GM19043 (cell line): ENCODE data around the gene SGK2.

Source experiments
- ATAC-seq: cut with Tn5 transposase; IDR thresholded peaks from one replicate; pipeline ENCODE4 v1.9.1; 2021; ENCODE audit warnings: low read depth; ENCODE audit not compliant: unreplicated experiment

The SGK2 gene

DNA sequence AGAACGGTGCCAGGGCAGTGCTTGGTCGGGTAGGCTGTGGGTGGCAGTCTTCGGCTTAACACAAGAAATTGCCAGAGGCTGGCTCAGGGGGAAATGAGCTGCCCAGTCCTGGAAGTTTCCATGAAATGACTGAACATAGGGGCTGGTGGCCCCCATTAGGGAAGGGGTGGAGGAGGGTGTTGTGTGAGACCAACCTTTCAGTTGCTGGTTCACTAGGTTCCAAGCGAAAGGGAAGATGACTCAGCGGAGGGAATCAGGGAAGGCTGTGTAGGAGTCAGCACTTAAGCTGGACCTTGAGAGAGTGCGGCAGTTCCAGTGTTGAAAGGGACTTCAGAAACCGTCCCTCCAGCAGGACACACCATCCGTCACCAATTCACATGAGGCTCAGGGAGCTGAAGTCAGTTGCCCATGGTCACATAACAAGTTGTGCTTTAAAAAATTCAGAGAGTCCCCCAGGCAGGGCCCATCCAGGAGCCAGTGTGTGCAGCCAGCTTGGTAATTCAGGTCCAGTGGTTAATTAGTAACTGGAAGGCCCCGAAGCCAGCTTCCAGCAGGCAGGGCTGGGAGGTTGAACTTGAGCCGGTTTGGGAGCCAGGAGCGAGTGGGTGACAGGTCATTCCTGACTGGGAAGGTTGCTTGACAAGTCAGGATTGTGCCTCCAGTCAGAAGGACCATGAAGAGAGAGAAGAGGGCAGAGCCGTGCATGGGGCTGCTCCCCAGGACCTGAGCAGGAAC lies at the start of gene SGK2:
SGK2 (plus strand) TSS at position 616 of the 735 bp plus-strand sequence. CDS start 7,469 bp downstream, outside the sequence.
- ATAC-seq, result no peak

DNA sequence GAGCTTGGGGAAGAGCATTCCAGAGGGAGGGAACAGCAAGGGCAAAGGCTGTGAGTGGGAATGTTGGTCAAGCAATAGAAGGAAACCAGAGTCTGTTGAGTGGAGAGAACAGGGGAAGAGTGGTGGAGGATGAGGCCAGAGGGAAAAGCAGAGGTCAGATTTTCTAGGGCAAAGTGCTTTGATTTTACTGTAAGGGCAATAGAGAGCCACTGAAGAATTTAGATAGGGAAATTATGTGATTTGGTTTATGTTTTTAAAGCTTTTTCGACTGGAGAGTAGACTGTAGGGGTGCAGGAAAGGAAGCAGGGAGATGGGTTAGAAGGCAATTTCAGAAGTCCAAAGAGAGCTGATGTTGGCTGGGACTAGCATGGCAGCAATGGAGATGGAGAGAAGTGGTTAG lies 46.9 kb upstream of the SGK2 start:
- no peak for ATAC-seq

DNA sequence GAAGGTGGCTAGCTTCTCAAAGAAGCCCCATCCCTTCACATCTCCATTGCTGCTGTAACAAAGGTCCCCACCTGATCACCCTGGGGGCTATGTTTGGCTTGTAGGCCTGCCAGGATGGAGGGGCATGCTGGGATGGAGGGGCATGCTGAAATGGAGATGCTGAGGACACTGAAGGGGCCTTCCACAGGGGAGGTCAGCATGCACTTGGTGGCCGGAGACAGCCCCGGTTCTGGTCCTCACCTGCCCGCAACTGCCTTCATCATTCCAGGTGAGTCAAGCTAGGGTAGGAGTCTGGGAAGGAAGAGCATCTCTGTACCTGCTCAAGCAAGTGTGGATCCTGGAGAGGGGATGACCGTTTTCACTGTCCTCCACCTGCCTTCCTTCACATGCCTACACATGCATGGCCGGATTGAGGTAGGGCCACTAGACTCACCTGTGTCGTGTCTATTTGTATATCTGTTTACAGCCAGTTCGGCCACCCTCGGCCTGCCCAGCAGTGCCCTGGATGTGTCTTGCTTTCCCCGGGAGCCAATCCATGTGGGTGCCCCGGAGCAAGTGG lies 45.4 kb upstream of the SGK2 start:
- no peak for ATAC-seq

DNA sequence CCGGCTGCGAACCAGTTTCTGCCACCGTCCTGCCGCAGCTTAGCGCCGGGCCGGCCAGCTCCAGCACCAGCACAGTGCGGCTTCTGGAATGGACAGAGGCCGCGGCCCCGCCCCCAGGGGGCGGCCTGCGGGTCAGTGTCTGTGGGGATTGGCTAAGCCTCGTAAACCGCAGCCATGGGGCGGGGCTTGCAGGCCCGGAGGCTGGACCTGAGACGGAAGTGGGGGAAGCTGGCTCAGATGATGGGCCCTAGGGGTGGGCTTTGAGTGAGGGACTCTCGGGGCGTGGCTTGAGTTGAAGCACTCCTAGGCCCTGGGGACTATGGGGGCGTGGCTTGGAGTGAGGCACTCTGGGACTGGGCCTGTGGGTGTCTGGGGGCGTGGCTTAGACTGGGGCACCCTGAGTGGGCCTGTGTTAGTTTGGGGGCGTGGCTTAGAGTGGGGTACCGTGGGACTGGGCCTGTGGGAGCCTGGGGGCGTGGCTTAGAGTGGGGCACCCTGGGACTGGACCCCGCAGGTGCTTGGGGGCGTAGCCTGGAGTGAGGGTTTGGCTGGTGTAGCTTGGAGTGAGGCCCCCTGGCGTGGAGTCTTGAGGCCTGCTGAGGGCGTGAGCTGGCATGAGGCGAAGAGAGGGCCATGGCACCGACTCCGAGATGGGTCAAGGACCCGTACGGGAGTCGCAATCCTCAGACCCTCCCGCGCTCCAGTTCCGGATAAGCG lies 44.7 kb upstream of the SGK2 start:
- ATAC-seq, result peak; percentile 86

DNA sequence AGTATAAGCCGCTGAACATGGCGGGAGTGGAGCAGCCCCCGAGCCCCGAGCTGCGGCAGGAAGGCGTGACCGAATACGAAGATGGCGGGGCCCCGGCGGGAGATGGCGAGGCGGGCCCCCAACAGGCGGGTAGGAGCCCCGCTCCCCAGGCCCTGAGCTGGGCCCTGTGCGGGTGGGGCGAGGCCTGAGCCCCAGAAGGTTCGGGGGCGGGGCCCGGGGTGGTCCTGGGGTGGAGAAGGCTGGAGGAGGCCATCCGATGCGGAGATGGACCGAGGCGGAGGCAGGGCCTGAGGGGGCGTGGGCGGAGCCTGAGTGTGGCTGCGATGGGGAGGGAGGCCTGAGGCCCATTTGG lies 44.2 kb upstream of the SGK2 start:
- peak; percentile 8 for ATAC-seq

DNA sequence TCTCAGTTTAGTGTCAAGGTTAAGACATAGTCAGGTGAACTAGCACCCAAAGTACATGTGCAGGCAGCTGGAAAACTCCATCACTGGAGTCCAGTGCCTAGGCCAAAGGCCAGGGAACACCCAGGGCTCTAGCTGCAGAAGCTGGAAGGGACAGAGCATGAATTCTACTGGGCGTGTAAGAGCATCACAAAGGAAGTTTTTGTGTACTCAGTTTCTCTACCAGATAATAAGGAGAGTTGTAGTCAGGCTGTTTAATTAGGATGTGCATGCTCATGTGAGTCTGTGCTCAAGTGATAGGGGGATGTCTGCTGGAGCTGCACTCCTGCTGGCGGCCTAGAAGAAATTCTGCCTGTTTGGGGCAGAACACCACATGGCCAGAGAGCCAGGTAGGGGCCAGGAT lies 43.2 kb upstream of the SGK2 start:
- ATAC-seq, result no peak

DNA sequence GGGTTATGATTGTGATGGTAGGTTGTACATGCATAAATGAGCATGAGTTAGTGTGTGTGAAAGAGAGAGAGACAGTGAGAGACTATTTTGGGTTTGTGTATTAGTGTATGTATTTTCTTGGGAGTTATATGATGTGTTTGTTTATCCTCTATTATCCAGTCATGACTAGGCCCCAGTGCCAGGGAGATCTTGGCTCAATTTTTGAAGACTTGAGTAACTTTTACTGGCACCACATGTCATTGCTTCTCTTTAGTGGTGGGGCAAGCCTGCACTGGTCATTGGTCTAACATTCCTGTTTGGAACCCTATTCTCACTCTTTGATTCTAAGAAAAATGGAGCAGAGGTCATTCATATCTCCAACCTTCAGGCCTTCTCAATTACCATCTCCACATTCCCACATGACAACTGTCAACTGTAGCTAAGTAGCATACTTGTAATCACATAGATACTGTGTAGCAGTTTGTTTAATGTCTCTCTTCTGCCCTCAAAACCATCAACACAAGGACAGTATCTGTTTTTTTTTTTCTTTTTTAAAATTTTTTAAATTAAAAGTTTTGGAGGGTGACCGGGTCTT lies 42.5 kb upstream of the SGK2 start:
- ATAC-seq, result no peak

DNA sequence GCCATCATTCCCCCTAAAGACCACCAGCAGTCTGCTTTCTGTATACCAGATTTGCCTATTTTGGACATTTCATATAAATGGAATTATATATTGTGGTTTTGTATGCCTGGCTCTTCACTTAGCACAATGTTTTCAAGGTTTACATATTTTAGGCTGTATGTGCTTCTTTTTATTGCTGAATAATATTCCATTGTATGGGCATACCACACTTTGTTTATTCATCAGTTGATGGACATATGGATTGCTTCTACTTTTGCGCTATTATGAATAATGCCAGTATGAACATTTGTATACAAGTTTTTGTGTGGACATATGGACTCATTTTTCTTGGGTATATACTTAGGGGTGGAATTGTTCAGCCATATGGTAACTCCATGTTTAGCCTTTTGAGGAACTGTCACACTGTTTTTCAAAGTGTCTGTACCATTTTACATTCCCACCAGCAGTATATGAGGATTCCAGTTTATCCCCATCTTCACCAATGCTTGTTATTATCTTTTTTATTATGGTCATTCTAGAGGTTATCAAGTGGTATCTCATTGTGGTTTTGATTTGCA lies 38.7 kb upstream of the SGK2 start:
- ATAC-seq, result no peak

DNA sequence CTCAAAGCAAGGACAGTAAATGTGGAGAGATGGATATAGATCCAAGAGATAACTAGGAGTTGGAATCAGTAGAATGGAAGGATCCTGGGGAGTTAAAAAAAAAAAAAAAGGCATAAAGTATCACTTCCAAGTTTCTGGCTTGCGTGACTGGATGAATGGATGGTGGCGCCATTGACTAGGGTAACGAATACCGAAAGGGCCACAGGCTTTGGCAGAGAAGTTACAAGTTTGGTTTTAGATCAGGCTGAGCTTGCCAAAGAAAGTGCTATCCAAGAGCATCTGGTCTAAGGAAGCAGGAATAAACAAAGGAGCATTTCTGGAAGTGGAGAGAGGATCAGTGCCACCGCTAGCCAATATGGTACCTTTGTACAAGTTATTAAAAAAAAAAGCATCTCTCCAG lies 33.8 kb upstream of the SGK2 start:
- no peak for ATAC-seq

DNA sequence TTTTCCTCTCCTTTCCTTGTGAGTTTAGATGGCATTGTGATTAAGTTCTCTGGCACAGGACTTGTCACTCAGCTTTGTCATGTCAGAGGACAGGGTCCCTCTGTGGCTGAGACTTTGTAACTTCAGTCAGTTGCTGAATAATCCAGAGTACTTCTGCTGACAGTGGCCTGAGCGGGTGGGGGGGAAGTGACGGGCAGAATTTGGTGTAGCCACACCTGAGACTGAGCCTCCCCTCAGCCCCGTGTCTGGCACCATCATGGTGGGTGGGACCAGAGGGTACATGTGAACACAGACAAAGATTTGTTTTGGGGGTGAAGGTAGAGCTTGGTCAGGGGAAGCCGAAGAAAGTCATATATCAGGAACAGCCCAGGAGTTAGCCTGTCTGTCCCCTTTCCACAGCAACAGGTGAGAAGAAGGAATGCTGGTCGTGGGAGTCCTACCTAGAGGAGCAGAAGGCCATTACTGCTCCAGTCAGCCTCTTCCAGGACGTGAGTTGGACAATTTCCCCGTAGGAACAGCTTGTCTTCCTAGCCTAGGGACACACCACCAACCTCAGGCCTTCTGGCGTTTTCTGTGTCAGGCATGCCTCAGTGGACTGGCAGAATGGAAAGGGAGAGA lies 30.5 kb upstream of the SGK2 start:
- ATAC-seq, result no peak

DNA sequence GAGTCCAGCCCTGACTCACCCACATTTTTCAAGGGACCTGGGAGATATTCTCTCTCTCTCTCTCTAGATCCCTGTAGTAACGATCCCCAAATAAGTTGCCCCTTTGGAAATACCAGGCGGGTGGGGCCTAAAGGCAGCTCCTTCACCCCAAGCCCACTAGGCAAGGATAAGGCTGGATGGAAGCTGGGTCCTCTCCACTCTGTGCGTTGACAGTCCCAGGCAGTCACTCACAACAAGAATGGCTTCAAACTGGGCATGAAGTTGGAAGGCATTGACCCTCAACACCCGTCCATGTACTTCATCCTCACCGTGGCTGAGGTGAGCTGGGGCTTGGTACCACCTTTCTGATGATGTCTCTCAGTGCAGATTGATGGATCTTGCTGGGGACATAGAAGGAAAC lies 29.8 kb upstream of the SGK2 start:
- ATAC-seq, result no peak

DNA sequence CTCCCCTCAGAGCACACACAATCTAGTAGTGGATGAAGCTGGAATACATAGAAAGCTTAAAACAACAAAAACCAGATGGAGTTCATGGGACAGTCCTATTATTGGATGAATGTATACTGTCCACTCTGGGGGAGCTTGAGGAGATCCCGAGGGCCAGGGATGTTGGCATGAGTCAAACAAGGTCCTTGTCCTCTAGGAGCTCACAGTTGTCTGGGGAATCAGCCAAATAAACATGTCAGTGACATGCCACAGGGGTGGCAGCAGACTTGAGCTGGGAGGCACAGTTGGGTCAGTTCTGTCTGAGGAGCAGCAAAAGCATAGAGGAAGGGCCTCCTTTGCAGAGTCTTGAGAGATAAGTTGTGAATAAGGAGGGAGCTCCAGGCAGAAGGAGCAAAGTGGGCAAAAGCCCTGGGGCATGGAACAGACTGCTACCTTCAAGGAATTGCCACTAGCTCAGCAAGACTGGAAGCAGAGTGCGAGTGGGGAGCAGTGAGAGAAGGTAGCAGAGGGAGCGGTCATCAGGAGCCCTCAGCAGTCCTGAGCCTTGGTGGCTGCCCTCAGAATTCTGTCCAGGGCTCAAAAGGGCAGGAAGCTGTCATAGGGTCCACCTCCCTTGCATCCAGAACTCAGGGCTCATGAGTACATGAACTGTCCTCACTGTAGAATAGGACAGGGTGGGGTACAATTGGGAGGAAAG lies 29.2 kb upstream of the SGK2 start:
- ATAC-seq, result no peak

DNA sequence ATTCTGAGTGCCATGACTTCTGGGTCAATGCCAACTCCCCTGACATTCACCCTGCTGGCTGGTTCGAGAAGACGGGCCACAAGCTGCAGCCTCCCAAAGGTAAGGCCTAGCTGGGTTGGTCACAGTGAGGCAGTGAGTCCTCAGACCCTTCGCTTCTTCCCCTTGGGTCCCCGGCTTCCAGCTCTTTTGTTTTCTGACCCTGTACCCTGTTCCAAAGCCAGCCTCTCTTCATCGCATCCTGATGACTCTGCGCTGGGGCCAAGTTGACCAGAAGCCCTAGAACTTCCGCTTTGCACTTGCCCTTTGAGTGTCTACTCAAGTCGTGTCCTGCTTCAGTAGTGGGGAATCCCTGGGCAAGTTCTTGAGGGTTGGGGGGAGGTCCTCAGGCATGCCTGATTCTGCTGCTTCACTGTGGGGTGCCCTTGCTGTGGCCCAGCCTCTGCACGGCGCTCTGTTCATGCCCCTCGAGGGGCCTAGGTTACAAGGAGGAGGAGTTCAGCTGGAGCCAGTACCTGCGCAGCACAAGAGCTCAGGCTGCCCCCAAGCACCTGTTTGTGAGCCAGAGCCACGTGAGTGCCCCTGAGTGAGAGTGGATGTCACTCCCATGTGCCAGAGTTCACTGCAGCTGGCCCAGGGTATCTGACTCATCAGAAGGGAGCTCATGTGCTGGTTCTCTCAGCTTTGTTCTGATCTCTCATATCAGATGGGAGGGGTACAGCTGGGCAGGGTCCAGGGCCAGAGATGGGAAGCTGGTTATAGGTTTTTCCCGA lies 28.3 kb upstream of the SGK2 start:
- ATAC-seq, result no peak

DNA sequence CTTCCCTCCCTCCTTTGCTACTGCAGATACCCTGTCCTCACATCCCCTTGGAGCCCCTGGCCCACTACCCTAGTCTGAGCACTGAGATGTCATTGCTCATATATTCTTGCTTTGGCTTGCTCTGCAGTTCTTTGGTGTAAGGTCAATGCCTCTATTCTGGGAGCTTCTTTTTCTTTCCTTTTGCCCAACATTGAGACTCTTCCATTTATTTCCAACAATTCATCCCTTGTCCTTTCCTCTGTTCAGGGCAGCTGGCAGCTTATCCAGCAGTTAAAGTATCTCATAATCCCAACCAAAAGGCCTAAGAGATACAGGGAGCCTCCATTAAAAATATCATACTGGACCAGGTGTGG lies 27.8 kb upstream of the SGK2 start:
- ATAC-seq, result no peak

DNA sequence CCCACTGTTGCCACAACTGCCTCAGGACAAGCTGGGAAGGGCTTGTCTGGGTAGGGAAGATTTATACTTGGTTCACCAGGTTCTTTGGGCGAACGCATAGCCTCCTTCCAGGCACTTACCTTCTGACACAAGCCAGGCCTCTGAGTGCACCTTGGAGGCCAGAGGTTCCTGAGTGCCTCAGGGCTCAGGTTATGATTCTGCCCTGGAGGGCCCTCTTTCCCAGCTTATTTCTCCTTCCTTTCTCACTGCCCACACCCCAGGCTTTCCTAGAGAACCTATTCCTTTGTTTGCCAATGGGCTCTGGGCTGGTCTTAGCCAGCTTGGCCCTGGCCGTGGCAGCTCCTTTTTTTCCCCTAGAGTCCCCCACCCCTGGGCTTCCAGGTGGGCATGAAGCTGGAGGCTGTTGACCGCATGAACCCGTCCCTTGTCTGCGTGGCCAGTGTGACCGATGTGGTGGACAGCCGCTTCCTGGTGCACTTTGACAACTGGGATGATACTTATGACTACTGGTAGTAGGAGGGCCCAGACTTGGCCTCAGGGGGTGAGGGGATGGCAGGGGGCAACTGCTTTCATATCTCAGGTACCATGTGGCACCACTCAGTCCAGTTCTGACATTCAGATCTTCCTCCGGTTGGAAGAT lies 26.3 kb upstream of the SGK2 start:
- no peak for ATAC-seq

DNA sequence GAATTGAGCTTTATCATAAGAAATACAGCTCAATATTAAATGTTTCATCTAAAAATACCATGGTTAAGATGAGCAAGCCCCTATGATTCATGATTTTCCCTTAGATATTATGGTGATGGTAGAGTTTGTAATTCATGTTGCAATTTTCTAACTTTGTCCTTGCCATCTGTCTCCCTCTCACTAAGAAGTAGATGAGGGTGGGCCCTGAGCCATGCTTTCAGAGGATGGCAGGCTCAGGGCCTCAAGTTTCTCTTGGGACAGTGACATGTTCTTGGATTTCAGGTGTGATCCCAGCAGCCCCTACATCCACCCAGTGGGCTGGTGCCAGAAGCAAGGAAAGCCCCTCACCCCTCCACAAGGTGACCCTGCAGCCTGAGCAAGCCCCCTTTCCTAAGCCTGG lies 25.8 kb upstream of the SGK2 start:
- ATAC-seq, result no peak

DNA sequence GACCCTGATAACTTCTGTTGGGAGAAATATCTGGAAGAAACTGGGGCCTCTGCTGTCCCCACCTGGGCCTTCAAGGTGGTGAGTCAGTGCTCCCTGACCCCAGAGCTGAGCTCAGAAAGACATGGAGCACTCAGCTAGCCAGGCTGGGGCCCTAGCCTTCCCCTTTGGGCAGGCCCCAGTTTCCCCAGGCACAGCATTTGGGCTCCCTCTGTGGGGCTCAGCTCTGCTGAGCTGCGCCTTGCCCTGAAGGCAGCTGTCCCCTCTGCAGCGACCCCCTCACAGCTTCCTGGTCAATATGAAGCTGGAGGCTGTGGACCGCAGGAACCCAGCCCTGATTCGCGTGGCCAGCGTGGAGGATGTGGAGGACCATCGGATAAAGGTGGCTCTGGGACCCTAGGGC lies 24.8 kb upstream of the SGK2 start:
- no peak for ATAC-seq

DNA sequence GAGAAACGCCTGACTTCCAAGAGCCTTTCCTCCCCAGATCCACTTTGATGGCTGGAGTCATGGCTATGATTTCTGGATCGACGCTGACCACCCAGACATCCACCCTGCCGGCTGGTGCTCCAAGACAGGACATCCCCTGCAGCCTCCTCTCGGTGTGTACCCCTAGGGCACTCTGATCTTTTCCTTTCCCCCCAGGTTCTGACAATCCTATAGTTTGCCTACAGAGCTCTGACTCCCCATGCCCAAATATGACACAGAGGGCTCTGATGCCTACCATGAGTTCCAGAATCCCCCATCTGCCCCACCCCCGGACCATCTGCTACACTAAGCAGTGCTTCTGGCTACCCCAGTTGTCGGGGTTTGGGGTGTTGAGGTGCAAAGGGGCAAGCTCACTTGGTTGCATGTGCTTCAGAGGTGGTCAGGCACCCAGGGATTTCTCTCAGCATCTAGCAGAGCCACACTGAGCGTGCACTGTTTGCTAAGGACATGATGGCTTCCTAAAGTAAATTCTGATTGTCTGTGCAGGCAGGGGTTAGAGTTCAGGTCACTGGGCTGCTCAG lies 24.0 kb upstream of the SGK2 start:
- ATAC-seq, result no peak
